Activated T-helper 1 cell treated with anti-CD3 and anti-CD28 coated beads, Interleukin-2, amount 50 U/mL, for 16 hours (primary cell): Measurements from ENCODE around the gene FAH.

Experiments used
- DNase-seq, 2 donors: peaks; one replicate each; pipeline ENCODE4 v3.0.0-alpha.2; 2020; ENCODE audit warnings: low read depth in 1 of 2, low spot score in 1 of 2

Gene FAH

DNA sequence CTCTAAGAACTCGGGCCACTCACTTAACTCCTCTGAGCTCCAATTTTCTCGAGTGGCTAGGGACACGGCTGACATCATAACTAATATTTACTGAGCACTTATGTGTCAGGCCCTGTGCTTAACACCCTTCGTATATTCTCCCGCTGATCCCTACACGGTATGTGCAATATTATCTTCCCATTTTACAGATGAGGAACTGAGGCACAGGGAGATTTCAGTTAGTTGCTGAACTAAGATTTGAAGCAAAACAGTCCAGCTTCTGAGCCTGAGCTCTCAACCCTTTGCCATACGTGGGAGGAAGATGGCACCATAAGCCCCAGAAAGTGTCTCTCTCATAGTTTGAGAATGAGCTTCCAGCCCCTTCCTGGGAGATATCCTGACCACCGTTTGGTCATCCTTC, 19.6 kb downstream of the FAH start:
- no peak for DNase-seq

DNA sequence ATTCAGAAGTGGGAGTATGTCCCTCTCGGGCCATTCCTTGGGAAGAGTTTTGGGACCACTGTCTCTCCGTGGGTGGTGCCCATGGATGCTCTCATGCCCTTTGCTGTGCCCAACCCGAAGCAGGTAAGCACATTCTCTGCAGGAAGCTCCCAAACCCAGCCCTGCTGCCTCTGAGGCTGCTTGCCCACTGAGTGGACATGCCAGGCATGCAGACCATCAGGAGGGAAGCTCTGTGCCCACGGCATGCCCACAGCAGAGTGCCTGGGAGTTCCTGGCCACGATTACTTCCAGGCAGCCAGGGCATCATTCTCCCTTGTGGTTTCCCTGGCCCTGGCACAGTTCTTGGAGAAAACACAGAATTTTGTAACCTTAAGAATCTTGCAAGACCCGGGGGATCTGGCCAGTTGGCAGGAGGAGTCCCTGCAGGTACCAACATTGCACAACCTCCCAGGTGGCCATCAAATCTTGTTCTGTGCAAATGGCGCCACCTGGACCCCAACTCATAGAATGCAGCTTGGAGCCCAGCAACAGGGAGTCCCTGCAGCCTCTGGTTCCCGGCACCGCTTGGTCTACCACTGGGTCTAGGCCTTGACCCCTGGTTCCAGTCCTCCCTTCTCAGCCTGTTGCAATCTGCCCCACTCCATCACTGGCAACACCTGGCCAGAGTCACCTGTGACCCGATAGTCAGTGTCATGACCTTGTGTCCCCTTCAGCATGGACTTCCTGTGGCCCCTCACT, 20.4 kb downstream of the FAH start:
- DNase-seq = peak; percentile 29 to 46

DNA sequence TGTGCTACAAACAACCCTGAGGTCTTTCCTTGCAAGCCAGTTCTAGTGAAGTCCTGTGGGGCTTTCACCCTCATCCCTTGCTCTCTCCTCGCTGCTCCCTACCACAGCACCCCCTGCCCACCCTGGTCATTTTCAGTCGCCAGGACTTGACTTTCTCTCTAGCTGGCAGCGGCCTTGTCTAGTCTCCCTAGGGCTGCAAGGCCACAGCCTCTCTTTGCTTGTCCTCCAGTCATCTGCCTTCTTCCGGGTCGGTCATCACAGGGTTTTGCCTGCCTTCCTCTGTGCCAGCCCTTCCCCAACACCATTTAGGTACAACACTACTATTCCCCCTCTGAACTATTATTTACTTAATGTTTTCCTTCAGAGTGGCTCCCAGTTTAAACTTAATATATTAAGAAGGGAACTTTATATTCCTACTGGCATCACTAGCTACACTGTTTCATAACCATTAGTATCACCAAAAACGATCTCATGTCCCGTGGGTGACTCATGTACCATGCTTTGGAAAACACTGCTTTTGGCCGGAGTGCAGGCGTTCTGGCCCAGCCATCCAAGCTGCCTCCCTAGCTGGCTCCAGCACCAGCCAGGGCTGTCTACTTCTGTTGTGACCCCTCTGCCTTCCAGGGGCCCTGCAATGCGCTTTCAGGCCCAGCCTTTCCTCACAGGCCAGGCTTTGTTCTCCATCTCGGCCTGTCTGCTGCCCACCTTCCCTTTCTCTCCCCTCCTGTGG, 21.4 kb downstream of the FAH start:
- no peak for DNase-seq

DNA sequence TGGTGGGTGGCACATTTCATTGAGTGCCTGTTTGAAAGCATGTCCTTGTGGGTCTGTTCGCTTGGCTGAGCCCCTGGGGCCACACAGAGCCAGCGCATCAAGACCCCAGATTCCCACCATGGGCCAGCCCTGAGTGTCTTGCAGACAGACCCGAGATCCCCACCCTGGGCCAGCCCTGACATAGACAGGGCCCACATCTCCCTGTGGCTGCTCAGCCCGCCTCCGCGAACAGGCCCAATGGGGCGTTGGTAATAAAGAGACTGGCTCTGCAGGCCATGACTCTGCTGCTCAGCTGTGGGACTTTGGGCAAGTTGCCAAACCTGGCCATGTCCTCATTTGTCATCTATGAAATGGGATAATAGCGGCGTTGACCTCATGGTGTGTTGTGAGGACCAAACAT, 22.6 kb downstream of the FAH start:
- no peak for DNase-seq

DNA sequence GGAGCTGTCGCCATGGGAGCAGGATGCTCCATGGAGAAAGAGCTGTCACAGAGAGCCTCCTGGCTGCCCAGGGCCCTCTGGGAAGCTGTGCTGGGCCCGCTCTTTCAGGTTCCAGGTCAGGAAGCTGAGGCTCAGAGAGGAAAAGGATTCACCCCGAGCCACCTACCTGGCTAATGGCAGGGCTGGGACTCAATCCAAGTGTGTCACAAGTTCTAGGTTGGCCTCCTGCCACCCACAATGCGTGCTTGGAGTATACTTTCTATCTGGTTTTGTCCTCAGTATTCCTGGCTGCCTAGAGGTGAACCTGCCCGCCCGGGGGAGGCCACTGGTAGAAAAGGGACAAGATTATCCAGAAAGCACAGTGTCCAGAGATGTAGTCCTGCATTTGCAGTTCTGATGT, 23.6 kb downstream of the FAH start:
- no peak for DNase-seq

DNA sequence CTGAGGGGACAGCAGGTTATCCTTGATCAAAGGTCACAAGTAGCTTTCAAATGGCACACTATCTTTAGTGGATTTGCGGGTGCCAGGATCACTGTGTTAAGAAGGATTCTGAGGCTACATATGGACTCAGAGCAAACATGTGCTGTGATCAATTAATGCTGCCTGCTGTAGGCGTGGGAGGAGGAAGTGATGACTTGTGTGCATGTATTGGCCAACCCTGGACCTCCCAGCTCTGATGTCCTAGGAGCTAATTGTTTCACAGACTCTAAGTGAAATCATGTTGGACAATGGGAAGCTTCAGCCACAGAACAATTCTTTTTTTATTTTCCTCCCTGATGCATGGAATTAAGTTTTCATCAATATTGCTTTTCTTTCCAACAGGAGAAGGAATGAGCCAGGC, 24.4 kb downstream of the FAH start:
- DNase-seq = no peak

DNA sequence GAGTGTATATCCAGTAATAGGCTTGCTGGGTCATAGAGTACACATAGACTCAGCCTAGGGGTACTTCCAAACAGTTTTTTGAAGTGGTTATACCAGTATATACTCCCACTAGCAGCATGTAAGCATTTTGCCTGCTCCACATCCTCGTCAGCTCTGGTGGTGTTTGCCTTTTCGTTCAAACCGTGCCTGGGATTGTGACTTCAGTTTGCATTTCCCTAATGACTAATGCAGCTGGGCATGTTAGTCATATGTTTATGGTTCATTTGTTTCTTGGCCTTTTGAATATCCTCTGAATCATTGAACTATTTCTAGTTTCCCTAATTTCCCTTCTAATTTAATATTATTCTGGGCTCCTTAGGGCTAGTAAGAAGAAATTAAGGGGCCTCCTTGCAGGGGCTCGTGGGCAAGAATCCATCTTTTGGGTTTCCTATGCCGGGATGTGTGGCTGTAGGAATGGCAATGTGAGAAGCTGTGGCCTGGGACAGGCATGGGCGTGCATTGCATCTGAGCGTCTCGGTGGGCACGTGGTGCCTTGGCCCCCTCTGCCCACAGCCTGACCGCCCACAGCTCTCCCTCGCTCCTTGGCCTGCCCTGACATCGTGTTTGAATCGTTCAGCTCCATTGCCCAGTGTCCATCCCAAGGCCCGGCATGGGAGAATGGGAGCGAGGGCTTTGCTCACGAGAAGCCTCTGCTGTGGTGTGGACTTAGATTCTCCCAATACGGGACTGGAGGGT, 26.4 kb downstream of the FAH start:
- DNase-seq = no peak

DNA sequence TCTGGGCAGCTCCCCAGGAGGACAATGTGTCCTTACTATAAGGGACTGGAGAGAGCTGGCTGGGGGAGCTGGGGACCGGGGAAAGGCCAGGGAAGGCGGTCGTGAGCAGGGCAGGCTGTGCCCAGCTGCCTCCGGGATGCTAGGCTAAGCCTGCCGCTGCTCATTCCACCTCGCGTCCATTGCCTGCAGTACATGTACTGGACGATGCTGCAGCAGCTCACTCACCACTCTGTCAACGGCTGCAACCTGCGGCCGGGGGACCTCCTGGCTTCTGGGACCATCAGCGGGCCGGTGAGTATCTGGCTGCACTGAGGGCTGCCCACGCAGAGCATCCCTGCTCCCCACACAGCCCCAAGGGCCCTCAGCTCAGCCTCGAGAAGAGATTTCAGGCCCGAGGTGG, 27.1 kb downstream of the FAH start:
- DNase-seq = no peak

DNA sequence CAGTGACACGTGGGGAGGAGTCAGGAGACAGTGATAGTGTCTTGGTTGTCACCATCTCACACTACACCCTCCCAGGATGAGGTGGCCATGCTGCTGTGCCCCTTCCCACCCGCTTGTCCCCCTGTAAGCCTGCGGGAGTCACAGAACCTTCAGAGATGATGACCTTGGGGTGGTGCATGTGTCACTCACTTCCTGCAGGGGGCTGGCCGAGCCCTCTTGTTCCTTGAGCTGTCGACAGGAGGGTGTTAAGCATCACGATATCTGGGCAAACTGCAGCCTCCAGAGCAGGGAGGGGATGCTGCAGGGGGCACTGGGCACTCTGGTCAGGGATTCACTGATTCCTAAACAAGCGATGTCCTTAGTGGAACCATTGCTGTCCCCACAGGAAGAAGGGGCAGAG, 27.7 kb downstream of the FAH start:
- DNase-seq = no peak

DNA sequence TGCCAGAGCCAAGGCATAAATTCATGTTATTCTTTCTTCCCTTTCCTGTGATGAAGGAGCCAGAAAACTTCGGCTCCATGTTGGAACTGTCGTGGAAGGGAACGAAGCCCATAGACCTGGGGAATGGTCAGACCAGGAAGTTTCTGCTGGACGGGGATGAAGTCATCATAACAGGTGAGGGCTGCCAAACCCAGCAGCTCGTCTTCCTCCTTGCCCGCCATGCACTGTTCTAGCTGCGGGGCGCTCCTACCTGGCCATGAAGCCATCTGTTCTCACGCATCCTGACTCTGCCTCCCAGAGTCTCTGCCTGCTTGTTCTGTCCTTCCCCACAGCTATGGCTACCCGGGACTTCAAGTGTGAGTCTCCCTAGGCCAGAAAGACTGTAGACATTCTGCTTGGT, 28.2 kb downstream of the FAH start:
- no peak for DNase-seq

DNA sequence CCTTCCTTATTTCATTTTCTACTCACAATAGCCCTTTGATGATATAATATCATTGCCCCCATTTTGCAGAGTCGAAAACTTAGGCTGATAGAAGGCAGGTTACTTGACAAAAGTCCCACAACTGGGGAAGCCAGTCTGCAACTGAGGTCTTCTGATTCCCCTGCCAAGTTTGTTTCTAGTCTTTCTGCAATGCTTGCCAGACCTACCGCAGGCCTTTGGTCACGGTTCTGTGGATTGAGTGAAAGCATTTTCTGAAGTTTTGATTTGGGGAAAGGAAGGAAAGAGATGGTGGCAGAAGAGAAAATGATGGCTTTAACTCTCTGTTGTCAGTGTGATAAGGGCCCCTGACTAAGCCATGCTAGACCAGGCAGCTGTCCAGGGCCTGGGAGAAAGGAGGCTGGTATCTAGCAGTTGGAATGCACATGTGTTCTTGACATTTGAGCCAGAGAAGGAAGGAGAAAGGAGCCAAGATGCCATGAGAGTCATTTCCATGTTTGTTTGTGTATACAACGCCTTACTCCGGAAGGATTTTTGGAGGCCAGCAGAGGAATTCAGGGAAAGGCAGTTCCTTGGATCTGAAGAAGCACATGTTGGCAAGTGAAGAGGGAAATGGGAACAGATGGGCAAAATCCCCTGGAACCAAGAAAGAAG, 29.9 kb downstream of the FAH start:
- DNase-seq = no peak

DNA sequence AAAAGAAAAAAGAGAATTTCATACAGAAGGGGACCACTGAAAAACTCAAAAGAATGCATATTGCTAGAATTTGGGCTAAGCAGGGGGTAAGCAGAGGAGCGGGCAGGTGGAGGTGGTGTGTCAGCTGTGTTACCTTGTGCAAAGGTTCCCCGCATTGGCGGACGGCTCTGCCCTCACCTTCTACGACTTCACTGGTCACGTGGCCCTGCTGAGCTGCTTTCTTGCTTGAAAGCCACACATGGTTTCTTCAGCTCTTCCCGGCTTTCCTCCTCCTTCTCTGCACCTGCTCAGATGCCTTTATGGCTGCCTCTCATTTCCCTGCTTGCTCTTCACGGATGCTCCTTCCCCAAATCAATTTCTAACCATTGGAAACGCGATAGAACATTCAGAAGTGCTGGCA, 30.5 kb downstream of the FAH start:
- no peak for DNase-seq

DNA sequence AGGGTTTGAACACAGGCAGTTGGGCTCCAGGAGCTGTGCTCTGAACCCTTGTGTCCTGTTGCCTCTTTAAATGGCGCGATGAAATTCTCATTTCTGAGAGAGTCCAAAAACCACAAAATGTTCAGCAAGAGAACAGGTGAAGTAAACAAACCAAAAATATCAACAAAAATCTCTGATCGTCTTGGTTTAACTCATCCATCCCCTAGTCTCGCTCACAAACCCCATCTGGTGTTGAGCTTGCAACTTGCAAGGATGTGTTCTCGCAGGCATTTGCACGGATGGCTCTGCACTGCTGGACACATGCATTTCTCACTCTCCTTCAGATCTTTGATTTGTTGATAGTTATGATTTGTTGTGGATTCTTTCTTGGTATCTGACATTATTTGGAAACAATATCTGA, 31.1 kb downstream of the FAH start:
- no peak for DNase-seq

DNA sequence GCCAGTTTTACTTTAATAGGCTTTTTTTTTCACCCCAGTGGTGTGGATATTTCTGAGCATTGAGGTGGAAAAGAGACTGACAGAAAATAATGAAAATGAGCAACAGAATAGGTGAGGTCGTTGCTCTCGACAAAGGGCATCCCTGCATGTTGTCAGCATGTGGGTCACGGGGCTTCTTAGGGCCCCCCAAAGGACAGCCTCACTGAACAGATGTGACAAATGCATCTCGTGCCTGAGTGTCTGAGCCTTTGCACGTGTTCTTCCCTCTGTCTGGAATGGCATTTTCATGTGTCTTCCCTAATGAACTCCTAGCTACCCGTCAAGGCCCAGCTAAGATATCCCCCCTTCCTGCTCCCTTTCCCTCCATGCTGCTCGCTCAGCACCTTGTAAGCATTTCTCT, 31.8 kb downstream of the FAH start:
- DNase-seq = no peak

DNA sequence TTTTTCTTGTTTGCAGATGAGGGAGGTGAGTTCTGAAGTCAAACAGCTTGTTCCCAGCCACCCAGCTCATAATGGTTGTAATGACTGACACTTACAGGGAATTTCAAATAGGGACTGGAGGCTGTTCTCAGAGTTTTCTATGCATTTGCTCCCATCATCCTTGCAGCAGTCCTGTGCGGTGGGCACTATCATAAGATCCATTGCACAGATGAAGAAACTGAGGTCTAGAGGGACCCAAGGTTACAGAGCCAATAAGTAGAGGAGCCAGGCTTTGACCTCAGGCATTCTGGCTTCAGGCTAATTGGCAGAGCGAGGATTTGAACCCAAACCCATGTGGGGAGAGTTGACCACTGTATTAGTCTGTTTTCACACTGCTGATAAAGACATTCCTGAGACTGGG, 32.4 kb downstream of the FAH start:
- no peak for DNase-seq

DNA sequence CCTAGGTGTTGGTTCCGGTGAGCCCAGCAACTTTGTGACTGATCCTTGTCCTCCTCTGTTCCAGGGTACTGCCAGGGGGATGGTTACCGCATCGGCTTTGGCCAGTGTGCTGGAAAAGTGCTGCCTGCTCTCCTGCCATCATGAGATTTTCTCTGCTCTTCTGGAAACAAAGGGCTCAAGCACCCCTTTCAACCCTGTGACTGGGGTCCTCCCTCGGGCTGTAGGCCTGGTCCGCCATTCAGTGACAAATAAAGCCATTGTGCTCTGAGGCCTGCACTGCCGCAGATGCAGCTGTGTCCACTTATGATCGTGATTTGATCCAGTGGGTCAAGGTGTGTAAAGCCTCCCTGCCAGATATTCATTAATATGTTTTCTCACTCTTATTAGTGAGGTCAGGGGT, 33.3 kb downstream of the FAH start:
- DNase-seq = no peak

DNA sequence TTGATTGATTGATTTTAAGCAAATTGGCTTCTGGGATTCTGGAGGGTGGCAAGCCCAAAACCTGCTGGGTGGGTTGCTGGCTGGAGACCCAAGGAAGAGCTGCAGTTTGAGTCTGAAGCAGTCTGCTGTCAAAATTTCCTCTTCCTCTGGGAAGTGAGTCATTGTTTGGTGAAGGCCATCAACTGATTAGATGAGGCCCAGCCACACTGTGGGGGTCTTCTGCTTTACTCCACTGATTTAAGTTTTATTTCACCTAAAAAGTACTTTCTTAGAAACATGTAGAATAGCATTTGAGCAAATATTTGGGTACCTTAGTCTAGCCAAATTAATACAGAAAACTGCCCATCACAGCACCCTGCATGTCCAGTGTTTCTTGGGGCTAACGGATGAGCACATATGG, 33.8 kb downstream of the FAH start:
- DNase-seq = no peak

DNA sequence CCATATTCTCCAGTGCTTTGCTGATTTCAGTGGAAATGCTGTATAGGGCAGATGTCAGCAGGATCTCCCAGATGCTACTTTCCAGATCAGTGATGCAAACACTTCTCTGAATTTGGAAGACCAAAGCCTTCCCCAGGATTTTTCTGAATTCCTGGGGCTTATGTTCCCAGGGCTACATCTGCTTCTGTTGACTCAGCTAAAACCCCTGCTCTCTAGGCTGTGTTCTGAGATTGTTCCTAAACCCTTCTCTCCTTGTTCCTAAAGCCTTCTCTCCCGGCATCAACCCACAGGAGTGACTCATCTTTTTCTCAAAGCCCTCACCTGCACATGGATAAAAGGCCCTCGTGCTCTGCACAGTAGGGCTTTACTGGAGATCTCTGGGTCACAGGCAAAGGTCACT, 35.5 kb downstream of the FAH start:
- DNase-seq = no peak

DNA sequence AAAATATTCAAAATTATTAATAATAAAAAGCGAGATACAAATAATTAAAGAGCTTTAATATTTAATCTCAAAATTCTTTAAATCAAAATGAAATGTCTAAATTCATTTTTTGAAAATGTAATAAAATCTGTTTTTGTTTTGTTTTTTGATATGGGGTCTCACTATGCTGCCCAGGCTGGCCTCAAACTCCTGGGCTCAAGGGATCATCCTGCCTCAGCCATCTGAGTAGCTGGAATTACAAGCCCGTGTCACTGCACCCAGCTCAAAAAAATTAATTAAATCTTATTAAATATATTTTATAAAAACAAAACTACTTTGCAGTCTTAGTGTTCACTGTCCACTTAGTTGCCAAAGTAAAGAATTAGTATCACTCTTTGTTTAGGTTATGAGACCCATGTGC, 38.4 kb downstream of the FAH start:
- no peak for DNase-seq

DNA sequence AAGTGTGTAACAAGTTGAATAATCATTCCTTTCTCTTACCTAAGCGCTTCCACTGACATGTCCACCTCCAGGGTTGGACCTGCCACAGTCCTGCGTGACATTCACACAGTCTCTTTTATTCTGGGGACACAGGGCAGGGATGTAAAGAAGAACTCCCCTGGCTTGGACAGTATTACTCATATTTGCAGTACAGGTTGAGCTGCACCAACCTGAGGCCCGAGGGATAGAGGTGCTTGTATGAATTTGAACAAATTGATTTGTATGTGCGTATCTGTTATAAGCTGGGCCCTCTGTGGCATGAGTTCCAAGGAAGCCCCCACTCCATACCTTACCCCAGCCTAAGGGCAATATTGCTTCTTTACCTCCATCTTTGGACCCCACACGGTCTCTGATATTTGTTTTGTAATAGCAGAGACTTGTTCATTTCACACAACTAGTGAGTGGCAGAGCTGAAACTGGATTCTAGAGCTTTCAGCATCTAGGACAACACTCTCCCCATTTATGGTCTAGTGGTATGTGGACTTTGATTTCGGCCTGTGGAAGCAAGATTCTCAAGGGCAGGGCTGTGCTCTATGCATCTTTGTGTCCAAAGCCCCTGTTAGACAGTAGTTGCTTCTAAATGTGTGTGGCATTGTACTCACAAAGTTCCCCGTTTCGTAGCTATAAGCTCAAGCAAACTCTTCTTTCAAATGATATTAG, 39.2 kb downstream of the FAH start:
- DNase-seq = no peak

DNA sequence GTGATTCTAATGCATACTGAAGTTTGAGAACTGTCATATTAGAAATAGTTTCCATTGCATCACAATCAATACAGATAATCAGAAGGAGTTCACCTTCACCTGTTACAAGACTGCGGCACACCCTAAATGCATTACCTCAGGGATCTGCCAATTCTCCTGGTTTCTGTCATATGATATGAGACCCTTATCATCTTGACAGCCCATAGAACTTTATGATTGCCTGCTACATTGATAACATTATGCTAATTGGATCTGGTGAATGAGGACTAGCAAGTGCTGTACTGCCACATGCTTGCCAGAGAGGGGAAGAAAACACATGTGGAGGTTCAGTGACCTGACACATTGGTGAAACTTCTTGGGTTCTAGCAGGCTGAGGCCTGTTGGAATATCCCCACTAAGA, 41.4 kb downstream of the FAH start:
- DNase-seq = no peak
